H1 (cell line): Measurements from ENCODE around the gene FREM1. TPM values are rescaled to one million over a fixed set of nuclear protein-coding genes. Genes with fewer than 3 reads are reported as not detected.

Source experiments
- BCL11A ChIP-seq, 2 experiments: IDR thresholded peaks; one replicate each; pipeline ENCODE4 v1.6.1; 2011; ENCODE audit warnings: low read depth in 2 of 2, low read length in 2 of 2, mild to moderate bottlenecking in 2 of 2
- CBX5 ChIP-seq: fragments of 300-800, 300-1000 bp; sonication (generic); IDR thresholded peaks from 2 replicates; pipeline ENCODE4 v1.7.1; 2016; ENCODE audit warnings: antibody characterized with exemption, low read length, low read depth
- JUN ChIP-seq: IDR thresholded peaks from 2 replicates; pipeline ENCODE4 v1.6.1; 2011; ENCODE audit warnings: low read depth, mild to moderate bottlenecking, improper control_type of control experiment, low read length
- POLR2AphosphoS5 ChIP-seq: IDR thresholded peaks from 2 replicates; pipeline ENCODE4 v1.6.1; 2011; ENCODE audit warnings: low read depth, low read length
- RFX5 ChIP-seq: IDR thresholded peaks from 2 replicates; pipeline ENCODE4 v1.6.1; 2011; ENCODE audit warnings: low read depth, low read length, improper control_type of control experiment, borderline replicate concordance
- RNF2 ChIP-seq: fragments of 200-900, 300-1000 bp; sonication (generic); IDR thresholded peaks from 2 replicates; pipeline ENCODE4 v1.7.1; 2016; ENCODE audit warnings: borderline replicate concordance, low read depth, mild to moderate bottlenecking, antibody characterized with exemption, low read length; ENCODE audit not compliant: poor library complexity, severe bottlenecking; ENCODE audit errors: missing control alignments
- RXRA ChIP-seq: IDR thresholded peaks from 2 replicates; pipeline ENCODE4 v1.6.1; 2011; ENCODE audit warnings: low read depth, mild to moderate bottlenecking, low read length, moderate library complexity; ENCODE audit not compliant: insufficient read depth
- SIX5 ChIP-seq: IDR thresholded peaks from 2 replicates; pipeline ENCODE4 v1.6.1; 2011; ENCODE audit warnings: mild to moderate bottlenecking, low read depth, low read length
- SP1 ChIP-seq: IDR thresholded peaks from 2 replicates; pipeline ENCODE4 v1.6.1; 2011; ENCODE audit warnings: low read depth, low read length
- TAF7 ChIP-seq: optimal IDR thresholded peaks from 2 replicates; pipeline ENCODE3; 2011; ENCODE audit warnings: low read depth, mild to moderate bottlenecking, inconsistent platforms, low read length, moderate library complexity, borderline replicate concordance
- TEAD4 ChIP-seq: IDR thresholded peaks from 2 replicates; pipeline ENCODE4 v1.6.1; 2012; ENCODE audit warnings: low read depth, low read length, inconsistent platforms, mixed read lengths
- polyA plus RNA-seq, 7 experiments: library from polyadenylated mRNA; depleted of rRNA in 3 of 7; stranded (reverse) in 5 of 7; unstranded in 2 of 7; fragments of >200 nt in 5 of 7; fragments of 200-250 nt in 2 of 7; gene quantifications; 1 replicate in 5 of 7; 2 replicates in 1 of 7; 4 replicates in 1 of 7; pipeline versions ENCODE4 v1.2.1 to v1.2.3, GENCODE V29; 2011 to 2013; ENCODE audit warnings: missing spikeins in 2 of 7, mixed read lengths in 2 of 7
- total RNA-seq: library from RNA; stranded (reverse); fragmentation: NEBNext Ultra II Directional; extraction: Animal tissue kit (Norgen Biotek cat#: 25700); gene quantifications from 2 replicates; pipeline ENCODE4 v1.2.1, GENCODE V29; 2021
- TF ChIP-seq, protein P1 (sequence below): fragments of 300-600 bp; sonication (generic); IDR thresholded peaks from 2 replicates; pipeline ENCODE4 v1.7.1; 2012; ENCODE audit warnings: low read length, moderate library complexity, mild to moderate bottlenecking, inconsistent platforms; ENCODE audit not compliant: insufficient replicate concordance

Gene FREM1
- total and polyA plus RNA-seq, 2 of the 8 experiments (the other 6 are each of a cell fraction or from before 2014, with no cell fraction given): 2.6 to 3.1 TPM

GRCh38 chr9:14702200-14702720 lies 208.0 kb downstream of the FREM1 start (continued):
- TF ChIP-seq, protein P1, sequence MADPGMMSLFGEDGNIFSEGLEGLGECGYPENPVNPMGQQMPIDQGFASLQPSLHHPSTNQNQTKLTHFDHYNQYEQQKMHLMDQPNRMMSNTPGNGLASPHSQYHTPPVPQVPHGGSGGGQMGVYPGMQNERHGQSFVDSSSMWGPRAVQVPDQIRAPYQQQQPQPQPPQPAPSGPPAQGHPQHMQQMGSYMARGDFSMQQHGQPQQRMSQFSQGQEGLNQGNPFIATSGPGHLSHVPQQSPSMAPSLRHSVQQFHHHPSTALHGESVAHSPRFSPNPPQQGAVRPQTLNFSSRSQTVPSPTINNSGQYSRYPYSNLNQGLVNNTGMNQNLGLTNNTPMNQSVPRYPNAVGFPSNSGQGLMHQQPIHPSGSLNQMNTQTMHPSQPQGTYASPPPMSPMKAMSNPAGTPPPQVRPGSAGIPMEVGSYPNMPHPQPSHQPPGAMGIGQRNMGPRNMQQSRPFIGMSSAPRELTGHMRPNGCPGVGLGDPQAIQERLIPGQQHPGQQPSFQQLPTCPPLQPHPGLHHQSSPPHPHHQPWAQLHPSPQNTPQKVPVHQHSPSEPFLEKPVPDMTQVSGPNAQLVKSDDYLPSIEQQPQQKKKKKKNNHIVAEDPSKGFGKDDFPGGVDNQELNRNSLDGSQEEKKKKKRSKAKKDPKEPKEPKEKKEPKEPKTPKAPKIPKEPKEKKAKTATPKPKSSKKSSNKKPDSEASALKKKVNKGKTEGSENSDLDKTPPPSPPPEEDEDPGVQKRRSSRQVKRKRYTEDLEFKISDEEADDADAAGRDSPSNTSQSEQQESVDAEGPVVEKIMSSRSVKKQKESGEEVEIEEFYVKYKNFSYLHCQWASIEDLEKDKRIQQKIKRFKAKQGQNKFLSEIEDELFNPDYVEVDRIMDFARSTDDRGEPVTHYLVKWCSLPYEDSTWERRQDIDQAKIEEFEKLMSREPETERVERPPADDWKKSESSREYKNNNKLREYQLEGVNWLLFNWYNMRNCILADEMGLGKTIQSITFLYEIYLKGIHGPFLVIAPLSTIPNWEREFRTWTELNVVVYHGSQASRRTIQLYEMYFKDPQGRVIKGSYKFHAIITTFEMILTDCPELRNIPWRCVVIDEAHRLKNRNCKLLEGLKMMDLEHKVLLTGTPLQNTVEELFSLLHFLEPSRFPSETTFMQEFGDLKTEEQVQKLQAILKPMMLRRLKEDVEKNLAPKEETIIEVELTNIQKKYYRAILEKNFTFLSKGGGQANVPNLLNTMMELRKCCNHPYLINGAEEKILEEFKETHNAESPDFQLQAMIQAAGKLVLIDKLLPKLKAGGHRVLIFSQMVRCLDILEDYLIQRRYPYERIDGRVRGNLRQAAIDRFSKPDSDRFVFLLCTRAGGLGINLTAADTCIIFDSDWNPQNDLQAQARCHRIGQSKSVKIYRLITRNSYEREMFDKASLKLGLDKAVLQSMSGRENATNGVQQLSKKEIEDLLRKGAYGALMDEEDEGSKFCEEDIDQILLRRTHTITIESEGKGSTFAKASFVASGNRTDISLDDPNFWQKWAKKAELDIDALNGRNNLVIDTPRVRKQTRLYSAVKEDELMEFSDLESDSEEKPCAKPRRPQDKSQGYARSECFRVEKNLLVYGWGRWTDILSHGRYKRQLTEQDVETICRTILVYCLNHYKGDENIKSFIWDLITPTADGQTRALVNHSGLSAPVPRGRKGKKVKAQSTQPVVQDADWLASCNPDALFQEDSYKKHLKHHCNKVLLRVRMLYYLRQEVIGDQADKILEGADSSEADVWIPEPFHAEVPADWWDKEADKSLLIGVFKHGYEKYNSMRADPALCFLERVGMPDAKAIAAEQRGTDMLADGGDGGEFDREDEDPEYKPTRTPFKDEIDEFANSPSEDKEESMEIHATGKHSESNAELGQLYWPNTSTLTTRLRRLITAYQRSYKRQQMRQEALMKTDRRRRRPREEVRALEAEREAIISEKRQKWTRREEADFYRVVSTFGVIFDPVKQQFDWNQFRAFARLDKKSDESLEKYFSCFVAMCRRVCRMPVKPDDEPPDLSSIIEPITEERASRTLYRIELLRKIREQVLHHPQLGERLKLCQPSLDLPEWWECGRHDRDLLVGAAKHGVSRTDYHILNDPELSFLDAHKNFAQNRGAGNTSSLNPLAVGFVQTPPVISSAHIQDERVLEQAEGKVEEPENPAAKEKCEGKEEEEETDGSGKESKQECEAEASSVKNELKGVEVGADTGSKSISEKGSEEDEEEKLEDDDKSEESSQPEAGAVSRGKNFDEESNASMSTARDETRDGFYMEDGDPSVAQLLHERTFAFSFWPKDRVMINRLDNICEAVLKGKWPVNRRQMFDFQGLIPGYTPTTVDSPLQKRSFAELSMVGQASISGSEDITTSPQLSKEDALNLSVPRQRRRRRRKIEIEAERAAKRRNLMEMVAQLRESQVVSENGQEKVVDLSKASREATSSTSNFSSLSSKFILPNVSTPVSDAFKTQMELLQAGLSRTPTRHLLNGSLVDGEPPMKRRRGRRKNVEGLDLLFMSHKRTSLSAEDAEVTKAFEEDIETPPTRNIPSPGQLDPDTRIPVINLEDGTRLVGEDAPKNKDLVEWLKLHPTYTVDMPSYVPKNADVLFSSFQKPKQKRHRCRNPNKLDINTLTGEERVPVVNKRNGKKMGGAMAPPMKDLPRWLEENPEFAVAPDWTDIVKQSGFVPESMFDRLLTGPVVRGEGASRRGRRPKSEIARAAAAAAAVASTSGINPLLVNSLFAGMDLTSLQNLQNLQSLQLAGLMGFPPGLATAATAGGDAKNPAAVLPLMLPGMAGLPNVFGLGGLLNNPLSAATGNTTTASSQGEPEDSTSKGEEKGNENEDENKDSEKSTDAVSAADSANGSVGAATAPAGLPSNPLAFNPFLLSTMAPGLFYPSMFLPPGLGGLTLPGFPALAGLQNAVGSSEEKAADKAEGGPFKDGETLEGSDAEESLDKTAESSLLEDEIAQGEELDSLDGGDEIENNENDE: no peak
- TF ChIP-seq CBX5: no peak
- TF ChIP-seq RNF2: no peak
- no peak for TF ChIP-seq POLR2AphosphoS5
- no peak for TF ChIP-seq RXRA
- TF ChIP-seq SIX5: no peak
- no peak for TF ChIP-seq SP1
- no peak for TF ChIP-seq RFX5
- no peak for TF ChIP-seq TEAD4
- no peak for TF ChIP-seq BCL11A (IDR thresholded peaks at IDR 0.05; ENCODE audit: low read depth in 2 of 2, low read length in 2 of 2)
- TF ChIP-seq TAF7: no peak
- TF ChIP-seq JUN: no peak
